OCI-LY7 (cell line): Measurements from ENCODE around the gene BRD2.

Source experiments
- CTCF ChIP-seq: fragments of 200-600 bp; sonication (generic); conservative IDR thresholded peaks from 2 replicates; pipeline ENCODE4 v1.5.1; 2014; ENCODE audit warnings: mild to moderate bottlenecking, antibody characterized with exemption, low read length, moderate library complexity, mixed read lengths
- EZH2phosphoT487 ChIP-seq: fragments of 200-600 bp; sonication (generic); IDR thresholded peaks from 2 replicates; pipeline ENCODE4 v1.6.1; 2018; ENCODE audit warnings: low read depth, borderline replicate concordance, mild to moderate bottlenecking, mixed run types, antibody characterized with exemption, low read length, moderate library complexity, mixed read lengths

DNA sequence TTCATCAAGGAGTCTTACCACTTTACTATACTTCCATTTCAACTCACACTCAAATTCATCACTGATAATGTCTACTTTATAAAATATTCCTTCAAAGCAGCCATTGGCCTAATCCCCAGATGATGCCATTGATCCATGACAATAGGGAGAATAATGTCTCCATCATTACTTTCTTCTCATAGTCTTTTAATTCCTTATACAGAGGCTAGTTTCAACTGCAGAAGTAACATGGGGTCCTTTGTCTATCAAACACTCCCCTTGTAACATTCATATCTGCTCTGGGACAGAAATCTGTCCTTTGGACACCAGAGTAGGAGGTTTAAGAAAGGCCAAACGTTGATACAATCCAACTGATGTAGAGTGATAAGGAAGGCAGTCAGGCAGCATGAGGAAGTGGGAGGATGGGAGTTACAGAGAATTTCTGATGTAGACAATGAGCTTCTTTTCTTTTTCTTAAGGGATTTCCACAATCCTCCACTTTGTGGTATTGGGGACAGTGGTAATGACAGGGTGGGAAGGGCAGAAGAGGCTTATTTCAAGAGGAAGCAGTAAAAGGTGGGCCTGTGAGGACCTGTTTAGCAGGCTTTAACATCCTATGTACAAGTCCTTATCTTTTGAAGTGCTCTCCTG, 59.9 kb downstream of the BRD2 start:
- TF ChIP-seq CTCF (no peak), EZH2phosphoT487 (no peak)
